ENCODE measurements around the gene SOCS3.
"Not testable (repeated sequence)": the region's sequence is repeated elsewhere in the genome, so short reads cannot be mapped to it uniquely, and the experiment has no call there.

Gene SOCS3

GRCh38 chr17:78314683-78315354 lies 45.1 kb downstream of the SOCS3 start:
- H3K27ac ChIP-seq: no peak overlapping the region
- TF ChIP-seq ZFX (IDR thresholded peaks at IDR 0.05; ENCODE audit: borderline replicate concordance): no peak

DNA sequence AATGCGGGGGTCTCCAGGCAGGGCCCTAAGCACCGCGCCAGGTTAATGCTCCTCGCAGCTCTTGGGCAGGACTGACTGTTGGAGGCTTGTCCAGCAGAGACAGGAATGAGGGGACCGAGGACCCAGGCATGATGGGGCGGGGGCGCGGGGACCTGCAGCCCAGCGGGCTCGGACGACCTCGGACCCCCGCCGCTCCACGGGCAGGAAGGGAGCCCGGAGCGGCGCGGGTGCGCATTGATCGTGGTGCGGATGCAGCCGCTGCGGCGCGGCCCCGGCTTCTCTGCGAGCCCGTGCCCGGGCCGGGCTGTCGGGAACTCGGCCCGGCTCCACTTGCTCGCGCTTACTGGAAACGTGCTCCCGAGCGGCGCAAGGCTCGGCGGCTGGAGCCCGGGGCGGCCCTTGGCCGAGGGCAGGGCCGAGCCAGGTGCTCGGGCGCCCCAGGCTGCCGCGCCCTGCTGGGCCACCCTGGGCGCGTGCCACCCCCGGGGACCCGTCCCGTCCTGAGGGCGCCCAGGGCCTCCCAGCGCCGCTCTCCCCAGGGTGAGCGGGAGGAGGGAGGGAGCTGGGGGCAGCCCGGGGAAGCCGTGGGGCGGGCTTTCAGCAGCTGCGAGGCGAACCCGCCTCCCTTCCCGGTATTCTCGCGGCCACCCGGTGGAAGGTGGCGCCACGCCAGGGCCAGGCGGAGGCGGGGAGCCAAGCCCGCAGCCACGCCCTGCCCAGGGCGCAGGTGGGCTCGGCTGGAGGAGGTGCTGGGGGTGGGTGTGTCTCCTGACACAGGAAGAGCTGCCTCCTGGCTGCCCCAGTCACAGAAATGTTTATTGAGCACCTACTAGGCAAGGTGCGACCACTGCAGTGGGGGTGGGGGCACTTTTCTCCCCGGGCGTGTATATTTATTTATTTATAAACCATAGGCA lies 45.9 kb downstream of the SOCS3 start:
- peak overlapping the region; percentile 45 for H3K27ac ChIP-seq
- TF ChIP-seq CTCF (IDR thresholded peaks at IDR 0.05): no peak; the same call in 1 of the 2 replicates

- not testable (repeated sequence) for H3K27ac ChIP-seq
These were observed 50.1 kb downstream of the SOCS3 start for GRCh38 chr17:78309659-78310255.

DNA sequence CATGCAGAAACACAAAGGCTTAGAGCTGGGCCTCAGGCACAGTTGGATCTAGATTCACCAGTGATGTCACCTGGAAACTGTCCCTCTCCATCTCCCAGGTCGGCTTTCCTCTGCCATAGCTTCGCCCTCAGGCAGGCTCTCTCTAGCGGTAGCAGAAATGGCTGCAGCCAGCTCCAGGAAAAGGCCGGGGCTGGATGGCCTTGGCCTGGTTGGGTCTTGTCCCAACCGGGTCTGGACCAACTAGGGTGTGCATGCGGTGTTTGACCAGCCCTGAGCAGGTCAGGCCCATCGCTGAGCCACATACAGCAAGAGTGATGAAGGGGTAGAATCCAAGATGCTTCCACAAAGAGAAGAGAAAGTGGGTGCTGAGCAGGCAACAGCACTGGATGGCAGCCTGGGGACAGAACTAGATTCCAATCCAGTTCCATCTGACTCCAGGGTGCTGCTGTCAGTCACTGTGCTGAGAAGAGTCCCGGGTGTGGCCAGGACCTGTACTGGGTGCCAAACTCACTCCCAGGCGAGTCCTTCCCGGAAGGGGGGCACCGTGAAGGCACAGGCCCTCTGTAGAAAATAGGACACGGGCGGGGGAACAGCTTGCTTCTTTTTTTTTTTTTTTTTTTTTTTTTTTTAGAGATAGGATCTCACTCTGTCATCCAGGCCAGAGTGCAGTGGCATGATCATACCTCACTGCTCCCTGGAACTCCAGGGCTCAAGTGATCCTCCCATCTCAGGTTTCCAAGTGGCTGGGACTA lies 51.8 kb downstream of the SOCS3 start:
- H3K27ac ChIP-seq: no peak overlapping the region

GRCh38 chr17:78306913-78307312 lies 53.0 kb downstream of the SOCS3 start:
- no peak overlapping the region for H3K27ac ChIP-seq
- no peak for TF ChIP-seq CTCF (IDR thresholded peaks at IDR 0.05)
- no peak for TF ChIP-seq ZFX (IDR thresholded peaks at IDR 0.05; ENCODE audit: borderline replicate concordance)

More for the DNA sequence above, 51.8 kb downstream of the SOCS3 start:
- TF ChIP-seq ZFX (IDR thresholded peaks at IDR 0.05; ENCODE audit: borderline replicate concordance) (no peak), CTCF (IDR thresholded peaks at IDR 0.05) (no peak)
